ENCODE measurements around the gene VRK1. TPM values are rescaled to one million over a fixed set of nuclear protein-coding genes. Genes with fewer than 3 reads are reported as not detected.

Gene VRK1
- total and polyA plus RNA-seq, 4 donors = 1.8 to 50.4 (median 3.3) TPM

- H3K4me3 ChIP-seq (ENCODE audit: low read depth in 1 of 3, low read length in 3 of 3) = no peak overlapping the region
- no peak for TF ChIP-seq MAX (IDR thresholded peaks at IDR 0.05)
- no peak for TF ChIP-seq SP1 (IDR thresholded peaks at IDR 0.05)
- no peak for TF ChIP-seq RXRA (IDR thresholded peaks at IDR 0.05)
- no peak for TF ChIP-seq EGR1 (IDR thresholded peaks at IDR 0.05; ENCODE audit: low read depth in 2 of 2)
- TF ChIP-seq RAD21 (IDR thresholded peaks at IDR 0.05) = no peak
- no peak for TF ChIP-seq NR2F2 (IDR thresholded peaks at IDR 0.05)
- TF ChIP-seq CTCF (IDR thresholded peaks at IDR 0.05; ENCODE audit: low read depth, low read length, missing input control) = no peak
- no peak for TF ChIP-seq ATF3 (IDR thresholded peaks at IDR 0.05)
- TF ChIP-seq REST (IDR thresholded peaks at IDR 0.05) = no peak
- no peak for TF ChIP-seq JUND (IDR thresholded peaks at IDR 0.05)
- no peak for TF ChIP-seq FOXA2 (IDR thresholded peaks at IDR 0.05)
- no peak for TF ChIP-seq HNF4G (IDR thresholded peaks at IDR 0.05)
- TF ChIP-seq FOXA1 (IDR thresholded peaks at IDR 0.05) = no peak
- no peak for TF ChIP-seq YY1 (IDR thresholded peaks at IDR 0.05)
- TF ChIP-seq ZBTB33 (IDR thresholded peaks at IDR 0.05) = no peak
- no peak for TF ChIP-seq HNF4A (conservative IDR thresholded peaks at IDR 0.05)
- no peak for TF ChIP-seq TAF1 (conservative IDR thresholded peaks at IDR 0.05)
- no peak overlapping the region for H3K9ac ChIP-seq (ENCODE audit: low read depth in 1 of 2, low read length in 2 of 2)
- no peaks in the 10 kb centered on the region for H3K27me3 ChIP-seq (ENCODE audit: control insufficient read depth in 4 of 4, insufficient read depth in 4 of 4, low read length in 3 of 4)
- no peak for DNase-seq (ENCODE audit: low spot score)
- H3K9me3 ChIP-seq (ENCODE audit: control insufficient read depth in 4 of 4, low read length in 3 of 4) = no peaks in the 10 kb centered on the region
- H3K36me3 ChIP-seq (ENCODE audit: control insufficient read depth in 4 of 4, insufficient read depth in 3 of 4, low read depth in 1 of 4, low read length in 3 of 4) = no peaks in the 10 kb centered on the region
- H3K27ac ChIP-seq (ENCODE audit: low read depth in 1 of 2, low read length in 2 of 2) = no peak overlapping the region
- no peaks in the 10 kb centered on the region for H3K4me1 ChIP-seq (ENCODE audit: control insufficient read depth in 4 of 4, insufficient read depth in 4 of 4, low read length in 3 of 4)
- WGBS = 61% methylated on average over 3 of the region's 3 CpGs
Observed at GRCh38 chr14:96827290-96827689, 30.1 kb downstream of the VRK1 start.

GRCh38 chr14:96829791-96830190 is 32.6 kb downstream of the VRK1 start:
- Histone ChIP-seq H3K36me3 (ENCODE audit: control insufficient read depth in 4 of 4, insufficient read depth in 3 of 4, low read depth in 1 of 4, low read length in 3 of 4) (no peaks in the 10 kb centered on the region), H3K9me3 (ENCODE audit: control insufficient read depth in 4 of 4, low read length in 3 of 4) (no peaks in the 10 kb centered on the region), H3K9ac (ENCODE audit: low read depth in 1 of 2, low read length in 2 of 2) (no peak overlapping the region), H3K27ac (ENCODE audit: low read depth in 1 of 2, low read length in 2 of 2) (no peak overlapping the region), H3K27me3 (ENCODE audit: control insufficient read depth in 4 of 4, insufficient read depth in 4 of 4, low read length in 3 of 4) (no peaks in the 10 kb centered on the region), H3K4me1 (ENCODE audit: control insufficient read depth in 4 of 4, insufficient read depth in 4 of 4, low read length in 3 of 4) (no peaks in the 10 kb centered on the region), H3K4me3 (ENCODE audit: low read depth in 1 of 3, low read length in 3 of 3) (no peak overlapping the region)
- no peak for TF ChIP-seq CTCF (IDR thresholded peaks at IDR 0.05; ENCODE audit: low read depth, low read length, missing input control)
- no peak for TF ChIP-seq SP1 (IDR thresholded peaks at IDR 0.05)
- TF ChIP-seq RAD21 (IDR thresholded peaks at IDR 0.05) = no peak
- no peak for TF ChIP-seq HNF4A (conservative IDR thresholded peaks at IDR 0.05)
- no peak for TF ChIP-seq ATF3 (IDR thresholded peaks at IDR 0.05)
- no peak for TF ChIP-seq EGR1 (IDR thresholded peaks at IDR 0.05; ENCODE audit: low read depth in 2 of 2)
- no peak for TF ChIP-seq FOXA2 (IDR thresholded peaks at IDR 0.05)
- TF ChIP-seq MAX (IDR thresholded peaks at IDR 0.05) = no peak
- TF ChIP-seq FOXA1 (IDR thresholded peaks at IDR 0.05) = no peak
- no peak for TF ChIP-seq NR2F2 (IDR thresholded peaks at IDR 0.05)
- TF ChIP-seq TAF1 (conservative IDR thresholded peaks at IDR 0.05) = no peak
- DNase-seq (ENCODE audit: low spot score) = no peak
- 100% methylated on average over 1 of the region's 1 CpG for WGBS

Measured in liver (tissue), 9 donors.